SK-N-SH treated with all-trans-retinoic acid at 6 μM for 48 hours (cell line): Measurements from ENCODE around the gene FRS2.

ENCODE experiments used
- ATAC-seq: fragments of 200-7000 bp; cut with Tn5 transposase; 3 replicates; pipeline ENCODE4 v1.9.1; 2020; ENCODE audit warnings: mild to moderate bottlenecking, moderate library complexity
- ARNTL ChIP-seq: fragments of 450-650 bp; formaldehyde crosslinking; IDR thresholded peaks from 2 replicates; pipeline ENCODE4 v1.5.0; 2020; ENCODE audit warnings: low read depth, mild to moderate bottlenecking, moderate library complexity, borderline replicate concordance
- BACH2 ChIP-seq: fragments of 250-450 bp; sonication (Bioruptor Pico); IDR thresholded peaks from 2 replicates; pipeline ENCODE4 v1.9.0; 2021; ENCODE audit warnings: mild to moderate bottlenecking, borderline replicate concordance
- CREB5 ChIP-seq: fragments of 250-450 bp; sonication (Bioruptor Pico); IDR thresholded peaks from 2 replicates; pipeline ENCODE4 v1.5.1; 2020; ENCODE audit warnings: low read depth, mild to moderate bottlenecking, moderate library complexity
- CSDC2 ChIP-seq: fragments of 250-450 bp; sonication (Bioruptor Pico); IDR thresholded peaks from 2 replicates; pipeline ENCODE4 v1.5.0; 2020; ENCODE audit warnings: mild to moderate bottlenecking, moderate library complexity
- CSRNP3 ChIP-seq: fragments of 250-450 bp; sonication (Bioruptor Pico); IDR thresholded peaks from 2 replicates; pipeline ENCODE4 v1.5.1; 2021; ENCODE audit warnings: mild to moderate bottlenecking, moderate library complexity
- ESRRG ChIP-seq: fragments of 250-450 bp; sonication (Bioruptor Pico); IDR thresholded peaks from 2 replicates; pipeline ENCODE4 v1.6.1; 2021; ENCODE audit warnings: mild to moderate bottlenecking
- GLIS3 ChIP-seq: fragments of 250-450 bp; sonication (Bioruptor Pico); IDR thresholded peaks from 2 replicates; pipeline ENCODE4 v1.5.0; 2020; ENCODE audit warnings: mild to moderate bottlenecking, moderate library complexity
- OSR1 ChIP-seq: fragments of 250-450 bp; sonication (Bioruptor Pico); IDR thresholded peaks from 2 replicates; pipeline ENCODE4 v1.8.0; 2022; ENCODE audit warnings: moderate library complexity, mild to moderate bottlenecking, inconsistent platforms
- PATZ1 ChIP-seq: fragments of 250-450 bp; sonication (Bioruptor Pico); IDR thresholded peaks from 2 replicates; pipeline ENCODE4 v1.8.0; 2020; ENCODE audit warnings: mild to moderate bottlenecking, moderate library complexity, borderline replicate concordance
- POU6F1 ChIP-seq: fragments of 250-450 bp; sonication (Bioruptor Pico); IDR thresholded peaks from 2 replicates; pipeline ENCODE4 v1.8.0; 2021; ENCODE audit warnings: low read depth, mild to moderate bottlenecking, moderate library complexity, borderline replicate concordance
- PPARA ChIP-seq: fragments of 250-450 bp; sonication (Bioruptor Pico); IDR thresholded peaks from 2 replicates; pipeline ENCODE4 v1.5.0; 2020; ENCODE audit warnings: mild to moderate bottlenecking, borderline replicate concordance
- RARB ChIP-seq: fragments of 250-450 bp; sonication (Bioruptor Pico); IDR thresholded peaks from 2 replicates; pipeline ENCODE4 v1.8.0; 2021; ENCODE audit warnings: mild to moderate bottlenecking, moderate library complexity
- SNAI2 ChIP-seq: fragments of 250-450 bp; sonication (Bioruptor Pico); IDR thresholded peaks from 2 replicates; pipeline ENCODE4 v1.5.0; 2020; ENCODE audit warnings: mild to moderate bottlenecking, moderate library complexity
- TCF4 ChIP-seq: fragments of 250-450 bp; sonication (Bioruptor Pico); IDR thresholded peaks from 2 replicates; pipeline ENCODE4 v1.8.0; 2021; ENCODE audit warnings: mild to moderate bottlenecking, moderate library complexity, borderline replicate concordance
- TOX ChIP-seq: fragments of 250-450 bp; sonication (Bioruptor Pico); IDR thresholded peaks from 2 replicates; pipeline ENCODE4 v1.8.0; 2021; ENCODE audit warnings: mild to moderate bottlenecking, moderate library complexity, borderline replicate concordance
- TSHZ2 ChIP-seq: fragments of 250-450 bp; sonication (Bioruptor Pico); IDR thresholded peaks from 2 replicates; pipeline ENCODE4 v1.5.0; 2020; ENCODE audit warnings: mild to moderate bottlenecking, moderate library complexity
- ZFP3 ChIP-seq: fragments of 250-450 bp; sonication (Bioruptor Pico); IDR thresholded peaks from 2 replicates; pipeline ENCODE4 v1.5.0; 2020; ENCODE audit warnings: mild to moderate bottlenecking, moderate library complexity
- ZFP30 ChIP-seq: fragments of 450-650 bp; formaldehyde crosslinking; IDR thresholded peaks from 2 replicates; pipeline ENCODE4 v1.5.0; 2022; ENCODE audit warnings: mild to moderate bottlenecking, moderate library complexity
- ZNF565 ChIP-seq: fragments of 450-650 bp; formaldehyde crosslinking; conservative IDR thresholded peaks from 2 replicates; pipeline ENCODE4 v1.5.0; 2020; ENCODE audit warnings: low read depth, mild to moderate bottlenecking, moderate library complexity
- ZNF70 ChIP-seq: fragments of 450-650 bp; formaldehyde crosslinking; IDR thresholded peaks from 2 replicates; pipeline ENCODE4 v1.5.0; 2020; ENCODE audit warnings: mild to moderate bottlenecking, moderate library complexity

Gene FRS2

GRCh38 chr12:69556383-69556782 lies 86.2 kb downstream of the FRS2 start (continued):
- TF ChIP-seq CSRNP3 (CRISPR knock-in tag), result no peak
- no peak for TF ChIP-seq GLIS3 (CRISPR knock-in tag)
- no peak for TF ChIP-seq ZFP3 (CRISPR knock-in tag)
- no peak for TF ChIP-seq RARB (CRISPR knock-in tag)
- no peak for TF ChIP-seq ARNTL
- no peak for TF ChIP-seq ZNF70 (CRISPR knock-in tag)
- no peak for TF ChIP-seq ZFP30

- ATAC-seq, result no peak
- TF ChIP-seq ARNTL (no peak), SNAI2 (no peak), RARB (CRISPR knock-in tag) (no peak), CREB5 (CRISPR knock-in tag) (no peak), ZFP30 (no peak), PATZ1 (CRISPR knock-in tag) (no peak), ZNF565 (CRISPR knock-in tag) (no peak), PPARA (CRISPR knock-in tag) (no peak), ZFP3 (CRISPR knock-in tag) (no peak), GLIS3 (CRISPR knock-in tag) (no peak), BACH2 (CRISPR knock-in tag) (no peak), CSDC2 (CRISPR knock-in tag) (no peak), ESRRG (no peak)
These were observed 93.1 kb downstream of the FRS2 start for GRCh38 chr12:69563166-69563762.

GRCh38 chr12:69566603-69567002 lies 96.4 kb downstream of the FRS2 start:
- TF ChIP-seq TCF4 (CRISPR knock-in tag) (no peak), OSR1 (no peak), ZFP30 (no peak), TSHZ2 (CRISPR knock-in tag) (no peak), GLIS3 (CRISPR knock-in tag) (no peak), PPARA (CRISPR knock-in tag) (no peak), PATZ1 (CRISPR knock-in tag) (no peak), POU6F1 (CRISPR knock-in tag) (no peak), SNAI2 (no peak), ZNF70 (CRISPR knock-in tag) (no peak), TOX (no peak), ARNTL (no peak)
- TF ChIP-seq, all 23 proteins: peak for 0
- ATAC-seq, result no peak
